ENCODE data around the gene GALNS.

Gene GALNS

DNA sequence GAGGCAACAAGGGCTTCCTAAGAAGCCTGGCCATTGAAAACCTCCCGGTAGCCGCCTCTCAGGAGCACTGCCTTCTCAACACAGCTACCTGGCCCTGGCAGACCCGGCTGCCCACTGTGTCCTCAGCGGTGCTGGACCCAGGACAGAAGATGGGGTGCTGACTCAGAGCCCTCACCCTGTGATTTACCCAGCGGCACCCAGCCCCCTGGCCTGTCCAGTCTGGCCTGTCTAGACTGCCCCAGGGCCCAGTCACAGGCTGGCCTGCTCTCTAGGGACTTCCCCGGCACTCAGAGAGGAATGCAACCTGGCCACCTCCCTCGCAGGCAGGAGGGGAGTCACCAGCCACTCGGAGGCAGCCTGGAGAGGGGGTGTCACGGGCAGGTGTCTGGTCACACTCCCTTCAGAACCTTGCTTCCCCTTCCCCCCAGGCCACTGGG, 91.8 kb downstream of the GALNS start:
- ATAC-seq = no peak
- no peak for TF ChIP-seq RARB (CRISPR knock-in tag; IDR thresholded peaks at IDR 0.05)
- TF ChIP-seq ARNTL (CRISPR knock-in tag; IDR thresholded peaks at IDR 0.05; ENCODE audit: borderline replicate concordance, low read depth) = no peak
- TF ChIP-seq SNAI2 (CRISPR knock-in tag; IDR thresholded peaks at IDR 0.05) = no peak

DNA sequence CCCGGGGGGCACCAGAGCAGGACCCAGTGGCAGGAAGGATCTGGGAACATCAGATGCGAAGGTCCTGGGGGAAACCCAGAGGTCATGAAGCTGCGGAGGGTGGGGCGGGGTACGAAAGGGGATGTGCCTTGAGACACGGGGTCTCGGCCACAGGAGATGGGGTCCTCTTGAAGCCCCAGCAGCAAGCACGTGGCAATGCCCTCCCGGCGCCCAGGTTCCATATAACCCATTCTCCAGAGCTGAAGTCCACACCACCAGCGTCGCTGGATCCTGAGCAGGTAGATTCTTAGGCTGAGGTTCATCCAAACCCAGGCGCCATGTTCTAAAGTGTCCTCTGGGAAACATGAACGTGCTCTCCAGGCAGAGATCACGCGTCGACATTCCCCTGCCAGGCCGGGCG, 92.7 kb downstream of the GALNS start:
- no peak for TF ChIP-seq RARB (CRISPR knock-in tag; IDR thresholded peaks at IDR 0.05)
- TF ChIP-seq, protein P1, sequence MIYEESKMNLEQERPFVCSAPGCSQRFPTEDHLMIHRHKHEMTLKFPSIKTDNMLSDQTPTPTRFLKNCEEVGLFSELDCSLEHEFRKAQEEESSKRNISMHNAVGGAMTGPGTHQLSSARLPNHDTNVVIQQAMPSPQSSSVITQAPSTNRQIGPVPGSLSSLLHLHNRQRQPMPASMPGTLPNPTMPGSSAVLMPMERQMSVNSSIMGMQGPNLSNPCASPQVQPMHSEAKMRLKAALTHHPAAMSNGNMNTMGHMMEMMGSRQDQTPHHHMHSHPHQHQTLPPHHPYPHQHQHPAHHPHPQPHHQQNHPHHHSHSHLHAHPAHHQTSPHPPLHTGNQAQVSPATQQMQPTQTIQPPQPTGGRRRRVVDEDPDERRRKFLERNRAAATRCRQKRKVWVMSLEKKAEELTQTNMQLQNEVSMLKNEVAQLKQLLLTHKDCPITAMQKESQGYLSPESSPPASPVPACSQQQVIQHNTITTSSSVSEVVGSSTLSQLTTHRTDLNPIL (CRISPR knock-in tag; IDR thresholded peaks at IDR 0.05; ENCODE audit: low read depth) = no peak
- TF ChIP-seq ZC3H10 (CRISPR knock-in tag; IDR thresholded peaks at IDR 0.05) = no peak
- TF ChIP-seq, protein P2, sequence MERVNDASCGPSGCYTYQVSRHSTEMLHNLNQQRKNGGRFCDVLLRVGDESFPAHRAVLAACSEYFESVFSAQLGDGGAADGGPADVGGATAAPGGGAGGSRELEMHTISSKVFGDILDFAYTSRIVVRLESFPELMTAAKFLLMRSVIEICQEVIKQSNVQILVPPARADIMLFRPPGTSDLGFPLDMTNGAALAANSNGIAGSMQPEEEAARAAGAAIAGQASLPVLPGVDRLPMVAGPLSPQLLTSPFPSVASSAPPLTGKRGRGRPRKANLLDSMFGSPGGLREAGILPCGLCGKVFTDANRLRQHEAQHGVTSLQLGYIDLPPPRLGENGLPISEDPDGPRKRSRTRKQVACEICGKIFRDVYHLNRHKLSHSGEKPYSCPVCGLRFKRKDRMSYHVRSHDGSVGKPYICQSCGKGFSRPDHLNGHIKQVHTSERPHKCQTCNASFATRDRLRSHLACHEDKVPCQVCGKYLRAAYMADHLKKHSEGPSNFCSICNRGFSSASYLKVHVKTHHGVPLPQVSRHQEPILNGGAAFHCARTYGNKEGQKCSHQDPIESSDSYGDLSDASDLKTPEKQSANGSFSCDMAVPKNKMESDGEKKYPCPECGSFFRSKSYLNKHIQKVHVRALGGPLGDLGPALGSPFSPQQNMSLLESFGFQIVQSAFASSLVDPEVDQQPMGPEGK (CRISPR knock-in tag; IDR thresholded peaks at IDR 0.05; ENCODE audit: borderline replicate concordance) = no peak
- TF ChIP-seq ZNF70 (CRISPR knock-in tag; IDR thresholded peaks at IDR 0.05) = no peak
- no peak for TF ChIP-seq TCF4 (CRISPR knock-in tag; IDR thresholded peaks at IDR 0.05; ENCODE audit: borderline replicate concordance)
- no peak for TF ChIP-seq ESRRG (CRISPR knock-in tag; IDR thresholded peaks at IDR 0.05)
- no peak for TF ChIP-seq ARNTL (CRISPR knock-in tag; IDR thresholded peaks at IDR 0.05; ENCODE audit: borderline replicate concordance, low read depth)
- no peak for TF ChIP-seq CSDC2 (CRISPR knock-in tag; IDR thresholded peaks at IDR 0.05)
- TF ChIP-seq ISL1 (CRISPR knock-in tag; IDR thresholded peaks at IDR 0.05) = no peak
- TF ChIP-seq, protein P3, sequence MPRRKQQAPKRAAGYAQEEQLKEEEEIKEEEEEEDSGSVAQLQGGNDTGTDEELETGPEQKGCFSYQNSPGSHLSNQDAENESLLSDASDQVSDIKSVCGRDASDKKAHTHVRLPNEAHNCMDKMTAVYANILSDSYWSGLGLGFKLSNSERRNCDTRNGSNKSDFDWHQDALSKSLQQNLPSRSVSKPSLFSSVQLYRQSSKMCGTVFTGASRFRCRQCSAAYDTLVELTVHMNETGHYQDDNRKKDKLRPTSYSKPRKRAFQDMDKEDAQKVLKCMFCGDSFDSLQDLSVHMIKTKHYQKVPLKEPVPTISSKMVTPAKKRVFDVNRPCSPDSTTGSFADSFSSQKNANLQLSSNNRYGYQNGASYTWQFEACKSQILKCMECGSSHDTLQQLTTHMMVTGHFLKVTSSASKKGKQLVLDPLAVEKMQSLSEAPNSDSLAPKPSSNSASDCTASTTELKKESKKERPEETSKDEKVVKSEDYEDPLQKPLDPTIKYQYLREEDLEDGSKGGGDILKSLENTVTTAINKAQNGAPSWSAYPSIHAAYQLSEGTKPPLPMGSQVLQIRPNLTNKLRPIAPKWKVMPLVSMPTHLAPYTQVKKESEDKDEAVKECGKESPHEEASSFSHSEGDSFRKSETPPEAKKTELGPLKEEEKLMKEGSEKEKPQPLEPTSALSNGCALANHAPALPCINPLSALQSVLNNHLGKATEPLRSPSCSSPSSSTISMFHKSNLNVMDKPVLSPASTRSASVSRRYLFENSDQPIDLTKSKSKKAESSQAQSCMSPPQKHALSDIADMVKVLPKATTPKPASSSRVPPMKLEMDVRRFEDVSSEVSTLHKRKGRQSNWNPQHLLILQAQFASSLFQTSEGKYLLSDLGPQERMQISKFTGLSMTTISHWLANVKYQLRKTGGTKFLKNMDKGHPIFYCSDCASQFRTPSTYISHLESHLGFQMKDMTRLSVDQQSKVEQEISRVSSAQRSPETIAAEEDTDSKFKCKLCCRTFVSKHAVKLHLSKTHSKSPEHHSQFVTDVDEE (CRISPR knock-in tag; IDR thresholded peaks at IDR 0.05) = no peak
- TF ChIP-seq SNAI2 (CRISPR knock-in tag; IDR thresholded peaks at IDR 0.05) = no peak
- TF ChIP-seq ZNF565 (CRISPR knock-in tag; conservative IDR thresholded peaks at IDR 0.05; ENCODE audit: low read depth) = no peak
- TF ChIP-seq TOX (CRISPR knock-in tag; IDR thresholded peaks at IDR 0.05; ENCODE audit: borderline replicate concordance) = no peak
- ATAC-seq = no peak

Measured in SK-N-SH treated with all-trans-retinoic acid at 6 μM for 48 hours (cell line).